Esophagus muscularis mucosa (tissue), 4 donors: ENCODE measurements around the gene FILIP1L. TPM values are rescaled to one million over a fixed set of nuclear protein-coding genes. Genes with fewer than 3 reads are reported as not detected.
A peak's percentile ranks its signal among the peaks of the same experiment; 100 is the strongest.

Experiments
- DNase-seq: peaks from one replicate; pipeline ENCODE4 v3.0.0-alpha.2; 2017; ENCODE audit errors: extremely low spot score
- H3K27ac ChIP-seq, 4 donors: fragments of 200-600 bp; sonication (generic); replicated peaks in 1 of 4; 1 replicate in 3 of 4; 2 replicates in 1 of 4; pipeline ENCODE4 v1.5.1; 2016 to 2019; ENCODE audit warnings: mild to moderate bottlenecking in 1 of 4
- H3K27me3 ChIP-seq, 4 donors: fragments of 200-600 bp; sonication (generic); one replicate each; pipeline versions ENCODE4 v1.5.1 to v1.6.0; 2016 to 2019
- H3K36me3 ChIP-seq, 4 donors: fragments of 200-600 bp; sonication (generic); one replicate each; pipeline ENCODE4 v1.5.1; 2016 to 2019
- H3K4me1 ChIP-seq, 4 donors: fragments of 200-600 bp; sonication (generic); one replicate each; pipeline ENCODE4 v1.5.1; 2016 to 2019
- H3K4me3 ChIP-seq, 4 donors: fragments of 200-600 bp; sonication (generic); 1 replicate in 2 of 4; 2 replicates in 2 of 4; pipeline ENCODE4 v1.5.1; 2016 to 2019; ENCODE audit warnings: mild to moderate bottlenecking in 4 of 4, moderate library complexity in 1 of 4
- H3K9me3 ChIP-seq, 4 donors: fragments of 200-600 bp; sonication (generic); 1 replicate in 3 of 4; 2 replicates in 1 of 4; pipeline ENCODE4 v1.5.1; 2016 to 2019
- EP300 ChIP-seq: sonication (generic); formaldehyde crosslinking; IDR thresholded peaks from one replicate; pipeline ENCODE4 v1.6.1; 2017; ENCODE audit warnings: antibody characterized with exemption
- POLR2A ChIP-seq: fragments of 450-650 bp; IDR thresholded peaks from one replicate; pipeline ENCODE4 v1.6.1; 2017; ENCODE audit warnings: antibody characterized with exemption, moderate library complexity, mild to moderate bottlenecking, low read depth
- POLR2AphosphoS5 ChIP-seq, 2 donors: sonication (generic); formaldehyde crosslinking; IDR thresholded peaks; one replicate each; pipeline ENCODE4 v1.6.1; 2017; ENCODE audit warnings: antibody characterized with exemption in 2 of 2
- WGBS: methylation state at CpG from one replicate; pipeline ENCODE4 v1.1.5; 2018; 5-methylcytosine and 5-hydroxymethylcytosine counted together
- intact Hi-C: fragments of 100-400 bp; cut with DNase I; formaldehyde crosslinking; loops from one replicate; pipeline ENCODE4 v1.15.1; 2023
- total RNA-seq, 4 donors: library from RNA; depleted of rRNA; stranded (reverse); fragments of >200 nt; gene quantifications; one replicate each; pipeline versions ENCODE4 v1.1.0 to v1.2.1, GENCODE V29; 2016
- TF ChIP-seq, protein P1 (sequence below), 3 experiments: fragments of 200-600 bp in 2 of 3; fragments of 450-650 bp in 1 of 3; sonication (generic) in 2 of 3; IDR thresholded peaks; one replicate each; pipeline ENCODE4 v1.5.1; 2017 to 2019; ENCODE audit warnings: antibody characterized with exemption in 3 of 3, mild to moderate bottlenecking in 2 of 3, moderate library complexity in 1 of 3

The FILIP1L gene
- total RNA-seq, 4 donors from 2014 or later = 120 to 134 (median 127) TPM

DNA sequence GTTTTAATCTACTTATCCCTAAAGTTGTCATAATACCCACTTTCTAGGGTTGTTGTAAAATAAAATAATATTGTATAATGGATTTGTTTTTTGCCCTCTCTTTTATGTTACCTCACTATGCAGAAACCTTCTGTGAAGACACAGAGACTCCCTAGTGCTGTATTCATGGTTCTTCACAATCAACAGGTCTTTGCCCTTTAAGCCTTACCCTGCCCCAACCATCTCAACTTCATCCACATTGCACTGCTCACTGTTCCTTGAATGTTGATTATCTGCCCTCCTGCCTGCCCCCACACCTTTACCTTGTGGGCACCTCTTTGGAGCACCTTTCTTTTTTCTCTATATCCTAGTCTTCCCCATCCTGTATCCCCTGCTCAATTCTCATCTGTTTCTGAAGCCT lies 275.5 kb downstream of the FILIP1L start:
- TF ChIP-seq POLR2AphosphoS5 (IDR thresholded peaks at IDR 0.05) = no peak
- TF ChIP-seq POLR2A = no peak
- TF ChIP-seq, protein P1, sequence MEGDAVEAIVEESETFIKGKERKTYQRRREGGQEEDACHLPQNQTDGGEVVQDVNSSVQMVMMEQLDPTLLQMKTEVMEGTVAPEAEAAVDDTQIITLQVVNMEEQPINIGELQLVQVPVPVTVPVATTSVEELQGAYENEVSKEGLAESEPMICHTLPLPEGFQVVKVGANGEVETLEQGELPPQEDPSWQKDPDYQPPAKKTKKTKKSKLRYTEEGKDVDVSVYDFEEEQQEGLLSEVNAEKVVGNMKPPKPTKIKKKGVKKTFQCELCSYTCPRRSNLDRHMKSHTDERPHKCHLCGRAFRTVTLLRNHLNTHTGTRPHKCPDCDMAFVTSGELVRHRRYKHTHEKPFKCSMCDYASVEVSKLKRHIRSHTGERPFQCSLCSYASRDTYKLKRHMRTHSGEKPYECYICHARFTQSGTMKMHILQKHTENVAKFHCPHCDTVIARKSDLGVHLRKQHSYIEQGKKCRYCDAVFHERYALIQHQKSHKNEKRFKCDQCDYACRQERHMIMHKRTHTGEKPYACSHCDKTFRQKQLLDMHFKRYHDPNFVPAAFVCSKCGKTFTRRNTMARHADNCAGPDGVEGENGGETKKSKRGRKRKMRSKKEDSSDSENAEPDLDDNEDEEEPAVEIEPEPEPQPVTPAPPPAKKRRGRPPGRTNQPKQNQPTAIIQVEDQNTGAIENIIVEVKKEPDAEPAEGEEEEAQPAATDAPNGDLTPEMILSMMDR (IDR thresholded peaks at IDR 0.05) = no peak
- TF ChIP-seq EP300 = no peak
- H3K36me3 ChIP-seq = no peaks in the 10 kb centered on the region
- no peaks in the 10 kb centered on the region for H3K9me3 ChIP-seq
- H3K4me3 ChIP-seq = no peak overlapping the region
- no peak overlapping the region for H3K27ac ChIP-seq
- peaks cover 12 to 20% (median 16%) of the 10 kb centered on the region in 4 donors for H3K4me1 ChIP-seq
- no peak for DNase-seq
- no peaks in the 10 kb centered on the region for H3K27me3 ChIP-seq
- intact Hi-C loops = loop anchor here (10.0 kb wide), 1 partner anchor 656 kb away; the partner anchor contains the start of gene TMEM45A

DNA sequence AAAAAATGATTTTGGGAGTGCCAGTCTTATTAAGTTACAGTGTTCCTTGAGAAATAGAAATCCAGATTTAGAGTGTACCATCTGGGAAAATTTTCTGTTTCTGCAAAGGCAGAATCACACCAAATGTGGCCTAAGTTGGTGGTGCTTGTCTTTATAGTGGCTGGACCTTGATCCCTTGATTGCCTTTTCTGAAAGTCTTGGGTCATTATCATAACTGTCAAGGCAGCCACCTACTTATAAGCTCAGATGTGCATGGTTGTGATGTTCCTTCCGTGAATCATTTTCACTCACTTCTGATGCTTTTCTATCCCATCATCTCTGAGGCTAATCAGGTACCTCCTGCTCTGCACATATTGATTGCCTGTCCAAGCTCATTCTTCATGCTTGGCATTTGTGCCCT lies 276.6 kb downstream of the FILIP1L start:
- Histone ChIP-seq H3K9me3 (no peaks in the 10 kb centered on the region), H3K27me3 (no peaks in the 10 kb centered on the region), H3K36me3 (no peaks in the 10 kb centered on the region), H3K27ac (no peak overlapping the region), H3K4me1 (peaks cover 2 to 20% (median 15%) of the 10 kb centered on the region in 4 donors), H3K4me3 (no peak overlapping the region)
- intact Hi-C loops = loop anchor here (10.0 kb wide), 1 partner anchor 657 kb away; the partner anchor contains the start of gene TMEM45A
- no peak for DNase-seq
- WGBS = 89% methylated on average over 1 of the region's 1 CpG
- TF ChIP-seq POLR2A (no peak), EP300 (no peak), POLR2AphosphoS5 (IDR thresholded peaks at IDR 0.05) (no peak)
- TF ChIP-seq, protein P1 (IDR thresholded peaks at IDR 0.05) = no peak

DNA sequence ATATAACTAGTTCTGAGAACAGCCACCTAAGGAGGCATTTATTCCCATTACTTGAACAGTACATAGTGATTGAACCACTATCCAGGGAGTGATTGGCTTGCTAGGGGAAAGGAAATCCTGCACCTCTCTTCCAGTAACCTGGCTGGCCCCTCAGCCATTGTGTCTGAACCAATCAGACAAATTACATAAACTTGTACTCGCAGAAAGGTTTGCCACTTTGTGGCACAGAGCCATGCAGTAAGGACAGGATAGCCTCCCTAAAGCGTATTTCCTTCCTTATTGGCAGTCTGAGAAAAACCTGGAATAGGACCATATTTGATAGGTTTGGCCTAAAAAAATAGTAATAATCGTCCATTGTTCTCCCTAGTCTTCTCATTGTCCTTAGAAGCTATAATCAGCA lies 277.6 kb downstream of the FILIP1L start:
- WGBS = 79% methylated on average over 3 of the region's 3 CpGs
- Histone ChIP-seq H3K4me1 (peaks cover 0 to 26% (median 20%) of the 10 kb centered on the region in 4 donors), H3K27ac (no peak overlapping the region), H3K4me3 (no peak overlapping the region), H3K27me3 (no peaks in the 10 kb centered on the region), H3K36me3 (no peaks in the 10 kb centered on the region), H3K9me3 (no peaks in the 10 kb centered on the region)
- intact Hi-C loops = loop anchor here (10.0 kb wide), 1 partner anchor 658 kb away; the partner anchor contains the start of gene TMEM45A
- TF ChIP-seq EP300 (no peak), POLR2AphosphoS5 (IDR thresholded peaks at IDR 0.05) (no peak), POLR2A (no peak)
- TF ChIP-seq, protein P1 (IDR thresholded peaks at IDR 0.05) = no peak
- no peak for DNase-seq

DNA sequence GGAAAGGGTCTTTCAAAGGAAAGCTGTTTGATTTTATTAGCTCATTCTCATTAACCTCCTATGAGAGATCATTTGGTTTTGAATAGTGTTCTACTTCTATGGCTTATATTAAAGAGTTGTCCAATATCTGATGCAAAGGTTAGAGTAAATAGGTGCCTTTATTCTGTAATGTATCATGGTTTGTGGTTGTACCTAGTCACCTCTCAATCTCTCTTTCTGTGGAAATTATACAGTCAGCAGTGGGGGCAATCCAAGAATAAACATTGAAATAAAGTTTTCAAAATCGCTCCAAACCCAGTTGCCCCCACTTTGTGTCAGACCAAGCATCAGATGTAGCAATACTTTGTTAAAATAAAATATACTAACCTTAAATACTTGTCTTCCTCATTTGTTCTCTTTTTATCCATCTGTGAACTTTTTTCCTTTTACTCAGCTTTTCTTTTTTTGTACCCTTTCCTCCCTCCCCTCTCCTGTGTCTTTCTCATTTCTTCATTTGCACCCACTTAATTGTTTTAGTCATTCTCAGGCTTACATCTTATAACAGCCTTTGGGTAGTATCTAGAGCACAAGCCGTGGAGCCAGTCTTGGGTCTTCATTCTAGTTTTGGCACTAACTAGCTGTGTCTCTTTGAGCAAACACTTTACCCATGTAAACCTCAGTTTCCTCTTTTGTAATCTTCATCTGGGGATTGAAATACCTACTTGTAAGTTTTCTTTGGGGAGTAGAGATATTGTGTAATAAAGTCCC lies 279.9 kb downstream of the FILIP1L start:
- WGBS = 92% methylated on average over 2 of the region's 2 CpGs
- intact Hi-C loops = loop anchor here (10.0 kb wide), 1 partner anchor 660 kb away; the partner anchor contains the start of gene TMEM45A
- Histone ChIP-seq H3K36me3 (peaks cover 0 to 7% (median 0%) of the 10 kb centered on the region in 4 donors), H3K27ac (peak overlapping the region in 1 of 4 donors; percentile 14), H3K4me3 (no peak overlapping the region), H3K9me3 (no peaks in the 10 kb centered on the region), H3K27me3 (no peaks in the 10 kb centered on the region), H3K4me1 (peaks cover 0 to 26% (median 20%) of the 10 kb centered on the region in 4 donors)
- DNase-seq = no peak
- TF ChIP-seq, protein P1 (IDR thresholded peaks at IDR 0.05) = no peak
- TF ChIP-seq POLR2AphosphoS5 (IDR thresholded peaks at IDR 0.05) (no peak), EP300 (no peak), POLR2A (no peak)
